Tibial nerve (tissue), 4 donors: ENCODE results near the gene SIK2.

Source experiments
- EP300 ChIP-seq, 2 donors: sonication (generic); formaldehyde crosslinking; IDR thresholded peaks; one replicate each; pipeline ENCODE4 v1.6.1; 2017; ENCODE audit warnings: antibody characterized with exemption in 2 of 2, mild to moderate bottlenecking in 1 of 2
- POLR2A ChIP-seq, 2 donors: fragments of 450-650 bp; IDR thresholded peaks; one replicate each; pipeline ENCODE4 v1.6.1; 2017; ENCODE audit warnings: antibody characterized with exemption in 2 of 2, mild to moderate bottlenecking in 2 of 2, moderate library complexity in 2 of 2
- TF ChIP-seq, protein P1 (sequence below), 5 experiments: fragments of 200-600 bp in 3 of 5; fragments of 450-650 bp in 2 of 5; sonication (generic) in 3 of 5; IDR thresholded peaks; one replicate each; pipeline ENCODE4 v1.5.1; 2016 to 2019; ENCODE audit warnings: antibody characterized with exemption in 5 of 5, mild to moderate bottlenecking in 3 of 5, moderate library complexity in 2 of 5

DNA sequence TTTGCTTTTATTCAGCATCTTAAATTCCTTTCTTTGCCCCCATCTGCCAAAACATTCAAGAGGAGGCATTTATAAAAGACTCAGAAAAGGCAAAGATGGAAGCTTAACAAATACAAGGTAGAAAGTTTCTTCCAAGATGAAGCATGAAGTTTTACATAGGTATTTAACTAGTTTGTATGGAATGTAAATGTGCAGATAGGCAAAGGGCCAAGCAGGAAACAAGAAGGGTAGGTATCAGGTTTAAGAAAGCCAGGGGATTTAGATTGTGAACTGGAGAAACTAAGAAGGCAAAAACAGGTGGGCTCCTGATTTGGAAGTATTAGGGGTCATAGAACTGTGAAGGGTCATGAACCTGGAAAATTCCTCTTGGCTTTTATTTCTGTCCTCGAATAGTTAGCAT, 101.3 kb downstream of the SIK2 start:
- TF ChIP-seq, protein P1, sequence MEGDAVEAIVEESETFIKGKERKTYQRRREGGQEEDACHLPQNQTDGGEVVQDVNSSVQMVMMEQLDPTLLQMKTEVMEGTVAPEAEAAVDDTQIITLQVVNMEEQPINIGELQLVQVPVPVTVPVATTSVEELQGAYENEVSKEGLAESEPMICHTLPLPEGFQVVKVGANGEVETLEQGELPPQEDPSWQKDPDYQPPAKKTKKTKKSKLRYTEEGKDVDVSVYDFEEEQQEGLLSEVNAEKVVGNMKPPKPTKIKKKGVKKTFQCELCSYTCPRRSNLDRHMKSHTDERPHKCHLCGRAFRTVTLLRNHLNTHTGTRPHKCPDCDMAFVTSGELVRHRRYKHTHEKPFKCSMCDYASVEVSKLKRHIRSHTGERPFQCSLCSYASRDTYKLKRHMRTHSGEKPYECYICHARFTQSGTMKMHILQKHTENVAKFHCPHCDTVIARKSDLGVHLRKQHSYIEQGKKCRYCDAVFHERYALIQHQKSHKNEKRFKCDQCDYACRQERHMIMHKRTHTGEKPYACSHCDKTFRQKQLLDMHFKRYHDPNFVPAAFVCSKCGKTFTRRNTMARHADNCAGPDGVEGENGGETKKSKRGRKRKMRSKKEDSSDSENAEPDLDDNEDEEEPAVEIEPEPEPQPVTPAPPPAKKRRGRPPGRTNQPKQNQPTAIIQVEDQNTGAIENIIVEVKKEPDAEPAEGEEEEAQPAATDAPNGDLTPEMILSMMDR (IDR thresholded peaks at IDR 0.05), result no peak
- TF ChIP-seq EP300 (IDR thresholded peaks at IDR 0.05) (no peak), POLR2A (IDR thresholded peaks at IDR 0.05) (no peak)
